Stimulated activated CD4-positive, alpha-beta T cell treated with anti-CD3 and anti-CD28 coated beads, Interleukin-15, amount 100 ng/mL, for 1 hour (primary cell): Measurements from ENCODE around the gene RBM20.
"Not testable (repeated sequence)": the region's sequence is repeated elsewhere in the genome, so short reads cannot be mapped to it uniquely, and the experiment has no call there.

Experiments
- DNase-seq, 2 donors: peaks; one replicate each; pipeline ENCODE4 v3.0.0-alpha.2; 2020; ENCODE audit warnings: low read depth in 1 of 2, low spot score in 1 of 2

Gene RBM20

DNA sequence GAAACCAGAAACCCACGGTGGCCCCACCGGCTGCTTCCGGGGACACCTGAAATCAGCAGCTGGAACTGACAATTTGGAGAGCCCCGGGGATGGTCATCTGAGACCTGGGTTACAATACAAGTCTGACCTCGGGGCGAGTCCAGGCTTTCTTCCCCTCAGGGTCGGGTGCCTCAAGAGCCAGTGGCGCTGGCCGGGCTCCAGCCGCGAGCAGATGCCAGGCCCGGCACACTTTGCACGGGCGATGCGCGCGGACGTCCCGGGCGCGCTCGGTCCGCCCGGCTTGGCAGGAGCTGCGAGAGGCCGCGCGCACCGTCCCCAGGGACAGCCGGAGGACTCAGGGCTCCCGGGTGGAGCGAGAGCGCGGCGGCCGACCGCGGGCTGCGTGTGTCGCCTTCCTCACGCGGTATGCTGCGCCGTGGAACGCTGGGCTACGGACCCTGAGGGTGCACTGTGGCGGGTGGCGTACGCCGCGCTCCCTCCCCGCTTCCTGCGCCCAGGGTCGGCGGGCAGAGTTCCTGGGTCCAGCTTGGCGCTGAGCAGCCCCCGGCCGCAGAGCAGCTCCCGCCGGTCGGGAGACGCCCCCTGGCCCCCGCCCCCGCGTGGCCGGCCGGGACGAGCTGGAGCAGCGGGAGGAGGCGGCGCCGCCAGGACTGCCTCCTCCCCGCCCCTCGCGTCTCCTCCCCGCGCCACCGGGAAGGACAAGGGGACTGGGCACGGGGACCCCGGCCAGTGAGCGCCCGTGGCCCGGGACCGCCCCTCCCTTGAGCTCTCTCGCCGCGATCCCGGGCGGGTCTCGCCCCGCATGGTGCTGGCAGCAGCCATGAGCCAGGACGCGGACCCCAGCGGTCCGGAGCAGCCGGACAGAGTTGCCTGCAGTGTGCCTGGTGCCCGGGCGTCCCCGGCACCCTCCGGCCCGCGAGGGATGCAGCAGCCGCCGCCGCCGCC, at the start of gene RBM20:
RBM20 (plus strand) TSS at position 684 of the 945 bp plus-strand sequence; CDS start at position 803, 119 bp downstream.
- DNase-seq, result peak in 1 of 2 donors; percentile 6

DNA sequence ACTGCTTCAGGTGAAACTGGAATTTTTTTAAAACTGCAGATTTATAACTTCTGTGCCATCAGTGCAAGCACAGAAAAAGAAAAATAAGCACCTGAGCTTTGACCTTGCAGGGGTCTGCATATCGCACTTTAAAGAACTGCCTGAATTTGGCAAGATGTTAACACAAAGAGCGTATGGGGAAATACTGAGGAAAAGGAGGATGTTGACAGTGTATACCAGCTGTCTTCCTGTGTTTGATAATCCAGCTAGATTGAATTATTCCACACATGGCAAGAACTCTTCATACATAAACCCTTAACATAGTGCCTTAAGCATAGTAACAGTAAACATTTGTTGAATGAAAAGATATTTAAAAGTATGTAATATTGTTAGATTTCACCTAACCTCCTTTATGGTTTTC, 46.7 kb upstream of the RBM20 start:
- no peak for DNase-seq

DNA sequence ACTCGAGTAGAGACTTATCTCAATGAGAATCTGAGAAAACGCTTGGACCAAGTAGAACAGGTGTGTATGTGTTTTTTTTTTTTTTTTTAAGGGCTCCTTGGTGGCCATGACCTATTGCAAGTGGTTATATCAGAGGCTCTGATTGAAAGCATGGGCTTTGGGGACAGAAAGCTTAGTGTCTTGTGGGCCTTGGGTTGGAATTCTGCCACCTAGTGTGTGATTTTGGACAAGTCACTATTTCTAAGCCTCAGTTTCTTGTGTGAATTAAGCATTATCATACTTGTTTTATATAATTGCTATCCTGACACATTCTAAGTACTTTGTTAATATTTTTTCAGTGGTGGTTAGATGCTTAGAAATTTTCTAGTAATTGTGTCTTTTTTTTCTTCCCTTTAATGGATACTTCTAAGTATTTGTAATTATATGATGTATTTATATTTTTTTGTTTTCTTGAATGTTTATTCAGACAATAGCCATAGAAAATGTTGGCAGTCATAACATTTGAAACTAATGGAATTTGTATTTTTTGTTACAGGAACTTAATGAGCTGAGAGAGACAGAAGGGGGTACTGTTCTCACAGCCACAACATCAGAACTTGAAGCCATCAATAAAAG, 43.5 kb upstream of the RBM20 start:
- no peak for DNase-seq

DNA sequence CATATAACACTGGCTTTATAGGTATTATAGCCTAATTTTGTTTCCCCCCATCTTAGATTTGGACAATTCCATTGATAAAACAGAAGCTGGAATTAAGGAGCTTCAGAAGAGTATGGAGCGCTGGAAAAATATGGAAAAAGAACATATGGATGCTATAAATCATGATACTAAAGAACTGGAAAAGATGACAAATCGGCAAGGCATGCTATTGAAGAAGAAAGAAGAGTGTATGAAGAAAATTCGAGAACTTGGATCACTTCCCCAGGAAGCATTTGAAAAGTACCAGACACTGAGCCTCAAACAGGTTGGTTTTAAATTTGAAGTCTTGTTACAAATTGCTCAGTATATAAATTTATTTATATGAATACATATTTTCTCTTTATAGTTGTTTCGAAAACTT, 42.6 kb upstream of the RBM20 start:
- no peak for DNase-seq

DNA sequence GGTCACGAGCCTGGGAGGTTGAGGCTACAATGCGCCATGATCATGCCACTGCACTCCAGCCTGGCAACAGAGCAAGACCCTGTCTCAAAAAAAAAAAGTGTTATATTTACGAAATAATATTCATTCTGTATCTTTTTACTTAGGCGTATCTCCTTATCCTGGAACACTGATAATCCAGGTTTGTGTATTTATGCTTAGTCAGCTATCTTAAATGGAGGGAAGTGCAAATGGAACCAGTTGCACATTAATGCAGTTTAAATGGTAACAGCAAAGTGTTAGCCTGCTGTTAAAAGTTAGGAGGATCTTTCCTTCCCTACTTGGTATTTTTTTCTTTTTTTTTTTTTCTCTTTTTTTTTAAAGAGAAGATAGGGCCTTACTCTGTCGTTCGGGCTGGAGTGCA, 36.0 kb upstream of the RBM20 start:
- DNase-seq, result no peak

DNA sequence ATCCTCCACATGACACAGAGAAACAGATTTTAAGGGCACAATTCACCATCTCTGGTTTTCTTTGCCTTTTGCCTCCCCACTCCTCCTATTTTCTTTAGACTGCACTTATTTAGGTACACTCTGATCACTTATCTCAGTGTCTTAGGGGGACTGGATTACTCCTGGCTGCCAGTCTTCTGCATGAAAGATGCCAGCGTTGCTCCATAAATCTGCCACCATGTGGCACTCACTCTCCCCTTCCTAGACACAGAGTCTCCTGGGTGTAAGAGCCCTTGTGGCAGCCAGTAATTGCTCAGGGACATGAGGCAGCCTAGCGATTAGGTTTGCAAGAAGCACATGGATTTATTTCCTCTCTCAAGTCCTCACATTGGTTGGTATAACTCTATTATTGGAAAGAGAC, 34.5 kb upstream of the RBM20 start:
- no peak for DNase-seq

DNA sequence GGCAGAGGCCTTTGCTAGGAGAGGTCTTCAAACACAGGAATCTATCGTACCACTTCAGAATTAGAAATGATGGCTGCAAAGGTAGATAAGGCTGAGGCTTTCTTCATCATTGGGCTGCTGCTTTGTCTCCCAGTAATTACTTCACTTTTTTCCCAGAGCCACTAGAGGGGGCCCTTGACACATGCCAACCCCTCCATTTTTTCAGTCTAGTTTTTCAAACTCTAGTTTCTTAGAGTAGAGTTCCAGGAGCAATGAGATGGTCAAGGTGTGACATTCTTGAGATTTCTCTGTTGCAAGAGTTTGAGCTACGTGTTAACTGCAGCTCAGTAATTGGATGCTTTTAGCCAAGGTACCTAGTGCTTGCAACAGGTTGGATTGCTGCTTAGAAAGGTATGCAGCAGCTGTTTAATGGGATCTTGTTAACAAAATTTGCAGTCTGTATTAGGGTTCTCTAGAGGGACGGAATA, 33.8 kb upstream of the RBM20 start:
- DNase-seq, result no peak

DNA sequence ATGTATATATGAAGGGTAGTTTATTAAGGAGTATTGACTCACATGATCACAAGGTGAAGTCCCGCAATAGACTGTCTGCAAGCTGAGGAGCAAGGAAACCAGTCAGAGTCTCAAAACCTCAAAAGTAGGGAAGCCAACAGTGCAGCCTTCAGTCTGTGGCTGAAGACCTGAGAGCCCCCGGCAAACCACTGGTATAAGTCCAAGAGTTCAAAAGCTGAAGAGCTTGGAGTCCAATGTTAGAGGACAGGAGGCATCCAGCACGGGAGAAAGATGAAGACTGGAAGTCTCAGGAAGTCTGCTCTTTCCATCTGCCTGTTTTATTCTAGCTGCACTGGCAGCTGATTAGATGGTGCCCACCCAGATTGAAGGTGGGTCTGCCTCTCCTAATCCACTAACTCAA, 33.4 kb upstream of the RBM20 start:
- not testable (repeated sequence) for DNase-seq

DNA sequence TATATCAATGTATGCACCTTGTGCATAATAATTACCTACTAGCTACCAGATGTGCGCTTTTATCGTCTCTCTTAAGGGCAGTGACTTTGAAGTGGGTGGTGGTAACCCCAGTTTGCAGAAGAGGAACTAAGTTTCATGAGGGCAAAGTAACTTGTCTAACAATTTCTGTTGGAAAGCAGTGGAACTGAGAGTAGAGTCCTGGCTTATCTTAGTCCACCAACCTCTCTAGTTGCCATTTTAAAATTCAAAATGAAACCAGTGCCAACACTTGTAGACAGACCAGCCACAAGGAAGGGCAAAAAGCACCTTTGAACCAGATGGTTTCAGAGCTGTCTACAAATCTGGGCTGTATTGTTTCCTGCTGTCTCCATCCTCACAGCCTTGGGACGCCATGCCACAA, 32.0 kb upstream of the RBM20 start:
- DNase-seq, result no peak

DNA sequence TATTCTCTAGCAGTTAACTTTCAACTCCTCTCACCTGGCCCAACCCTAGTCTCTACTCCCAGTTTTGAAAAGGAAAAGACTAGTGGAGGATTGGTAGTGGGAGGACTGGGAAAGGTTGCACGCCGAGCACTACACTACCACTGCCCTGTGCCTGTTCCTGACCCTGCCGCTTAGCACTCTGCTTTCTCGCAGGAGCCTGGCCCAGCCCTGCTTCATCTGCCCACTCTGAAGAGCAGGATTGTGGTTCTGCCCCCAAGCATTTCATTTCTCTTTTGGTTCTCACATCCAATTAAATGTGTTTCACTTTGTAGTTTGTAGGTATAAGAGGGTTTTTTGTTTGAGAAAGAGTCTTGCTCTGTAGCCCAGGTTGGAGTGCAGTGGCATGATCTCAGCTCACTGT, 31.5 kb upstream of the RBM20 start:
- DNase-seq, result no peak

DNA sequence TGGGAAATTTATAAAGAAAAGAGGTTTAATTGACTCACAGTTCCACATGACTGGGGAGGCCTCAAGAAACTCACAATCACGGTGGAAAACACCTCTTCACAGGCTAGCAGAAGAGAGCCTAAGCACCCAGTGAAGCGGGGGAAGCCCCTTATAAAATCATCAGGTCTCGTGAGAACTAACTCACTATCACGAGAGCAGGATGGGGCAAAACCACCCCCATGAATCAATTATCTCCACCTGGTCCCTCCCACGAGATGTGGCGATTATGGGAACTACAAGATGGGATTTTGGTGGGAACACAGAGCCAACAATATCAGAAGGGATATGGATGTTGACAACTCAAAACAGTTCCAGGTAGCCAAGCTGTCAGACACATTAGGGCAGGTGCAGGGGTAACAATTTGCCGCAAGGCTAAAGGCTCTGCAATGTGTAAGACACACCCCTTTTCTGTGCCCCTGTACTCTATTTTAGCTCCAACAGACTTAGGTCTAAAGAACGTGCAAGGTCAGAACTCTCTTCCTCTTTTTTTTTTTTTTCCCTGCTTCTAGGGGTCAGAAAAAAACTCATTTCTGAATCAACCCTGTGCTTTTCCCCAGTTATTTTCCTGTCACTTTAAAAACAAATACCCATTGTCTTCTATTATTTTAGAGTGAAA, 30.7 kb upstream of the RBM20 start:
- no peak for DNase-seq

DNA sequence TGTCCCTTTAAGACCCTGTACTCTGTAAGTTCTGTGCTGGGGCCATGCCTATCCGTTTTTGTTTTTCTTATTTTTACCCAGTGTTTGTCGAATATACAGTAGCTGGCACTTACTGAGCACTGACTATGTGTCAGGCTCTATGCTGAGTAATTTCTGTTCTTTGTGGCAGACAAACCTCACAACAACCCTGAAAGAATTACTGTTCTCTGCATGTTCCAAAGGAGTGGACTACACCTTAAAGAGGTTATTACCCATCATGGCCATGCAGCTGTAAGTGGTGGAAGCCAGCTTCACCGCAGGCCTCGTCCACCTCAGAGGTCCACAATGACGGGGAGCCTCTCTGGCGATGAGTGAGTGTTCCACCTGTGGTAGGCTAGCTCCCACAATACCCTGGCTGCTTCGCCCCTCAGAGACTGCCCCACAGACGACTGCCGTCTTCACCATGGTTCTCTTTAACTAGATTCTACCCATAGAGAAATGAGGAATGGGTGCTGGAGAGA, 30.1 kb upstream of the RBM20 start:
- no peak for DNase-seq

DNA sequence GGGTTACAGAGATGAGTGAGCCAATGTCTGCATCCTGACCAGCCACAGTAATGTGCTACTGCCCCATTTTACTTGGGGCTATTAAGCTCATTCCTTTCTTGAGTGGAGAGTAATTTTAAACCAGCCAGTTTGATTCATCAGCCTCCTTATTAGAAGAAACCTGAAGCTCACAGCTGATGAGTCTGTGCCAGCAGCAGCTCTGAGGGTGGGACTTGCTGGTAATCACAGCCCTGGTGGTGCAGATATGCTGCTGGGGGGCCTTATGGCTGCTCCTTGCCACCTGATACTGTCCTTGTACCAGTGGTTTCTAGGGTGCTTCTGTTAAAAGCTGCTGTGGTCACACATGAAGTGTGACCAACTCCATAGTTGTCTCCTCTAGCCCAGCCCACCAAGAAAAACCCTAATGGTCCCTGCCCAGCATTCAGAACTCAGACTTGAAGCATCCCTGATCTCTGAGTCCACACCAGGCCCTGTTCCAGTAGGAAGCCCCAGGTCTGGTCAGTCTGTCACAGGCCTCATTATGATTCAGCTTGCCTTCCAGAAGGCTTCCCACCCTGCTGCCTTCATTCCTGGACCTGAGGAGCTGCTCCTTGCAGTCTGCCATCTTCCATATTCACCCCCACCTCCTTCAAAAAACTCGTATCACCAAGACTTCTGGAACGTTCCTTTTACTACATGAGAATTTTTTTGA, 28.9 kb upstream of the RBM20 start:
- no peak for DNase-seq

DNA sequence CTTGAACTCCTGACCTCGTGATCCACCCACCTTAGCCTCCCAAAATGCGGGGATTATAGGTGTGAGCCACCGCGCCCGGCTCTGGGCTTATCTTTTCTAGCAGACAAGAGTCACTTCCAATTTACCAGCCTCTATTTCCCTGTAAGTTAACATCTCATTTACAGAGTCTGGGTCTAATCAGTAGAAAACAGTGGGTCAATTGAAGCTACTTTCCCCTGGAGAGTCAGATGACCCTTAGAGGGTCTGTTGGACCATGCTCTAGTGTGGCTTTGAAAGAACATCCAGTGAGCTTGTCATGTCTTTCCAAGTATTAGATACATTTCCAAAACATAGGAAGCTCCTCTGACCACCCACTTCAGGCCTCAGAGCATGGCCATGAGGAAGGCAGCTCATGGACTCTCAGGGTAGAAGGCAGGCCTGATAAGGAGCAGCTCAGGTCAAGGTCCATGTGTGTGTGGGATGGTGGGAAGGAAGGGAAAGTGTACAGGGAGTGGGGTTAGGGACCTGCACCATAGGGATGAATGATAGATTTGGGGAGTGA, 27.6 kb upstream of the RBM20 start:
- no peak for DNase-seq

DNA sequence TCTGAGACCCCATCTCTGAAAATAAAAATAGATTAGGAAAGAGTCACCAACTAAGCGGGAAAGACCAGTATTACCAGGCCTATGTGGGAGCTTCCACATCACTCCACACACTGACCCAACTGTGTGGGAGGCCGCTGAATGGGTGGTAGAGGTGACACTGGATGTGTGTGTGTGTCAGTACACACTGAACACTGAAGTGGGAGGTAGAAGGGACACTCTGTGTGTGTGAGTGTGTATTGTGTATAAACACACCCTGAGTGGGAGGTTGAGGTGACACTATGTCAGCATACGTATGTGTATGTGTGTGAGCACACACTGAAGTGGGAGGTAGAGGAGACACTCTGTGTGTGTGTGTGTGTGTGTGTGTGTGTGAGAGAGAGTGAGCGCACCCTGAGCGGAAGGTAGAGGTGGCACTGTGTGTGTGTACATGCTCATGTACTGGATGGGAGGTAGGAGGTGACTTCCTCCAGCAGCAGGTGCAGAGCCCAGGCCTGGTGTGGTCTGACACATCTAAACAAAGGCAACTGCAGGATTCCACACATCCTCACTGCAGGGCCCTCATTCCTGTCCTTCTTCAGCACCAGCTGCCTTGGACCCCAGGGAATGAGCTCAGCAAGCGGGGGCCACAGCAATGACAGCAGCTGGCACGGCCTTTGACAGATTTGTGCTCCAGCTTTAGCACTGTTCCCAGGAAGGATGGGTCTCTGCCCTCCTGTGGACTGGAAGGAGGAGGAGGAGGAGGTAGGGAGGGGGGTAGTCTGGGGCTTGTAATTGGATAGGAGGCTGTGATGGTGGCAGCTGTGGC, 26.5 kb upstream of the RBM20 start:
- no peak for DNase-seq

DNA sequence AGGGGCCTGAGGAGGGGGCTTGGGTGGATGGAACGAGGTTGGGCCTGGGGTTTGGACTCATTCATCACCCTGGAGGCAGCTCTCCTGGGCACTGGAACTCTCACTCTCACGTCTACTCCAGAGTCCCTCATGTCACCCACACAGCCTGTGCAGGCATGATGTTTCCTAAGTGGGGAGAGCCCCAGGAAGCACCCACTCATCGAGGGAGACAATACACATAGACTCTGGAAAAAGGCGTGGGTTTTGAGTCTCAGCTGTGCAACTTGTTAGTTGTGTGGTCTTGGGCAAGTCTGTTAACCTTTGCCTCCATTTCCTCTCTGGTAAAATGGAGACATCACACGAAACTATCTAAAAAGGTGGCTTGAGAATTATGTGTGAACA, 25.9 kb upstream of the RBM20 start:
- DNase-seq, result no peak

DNA sequence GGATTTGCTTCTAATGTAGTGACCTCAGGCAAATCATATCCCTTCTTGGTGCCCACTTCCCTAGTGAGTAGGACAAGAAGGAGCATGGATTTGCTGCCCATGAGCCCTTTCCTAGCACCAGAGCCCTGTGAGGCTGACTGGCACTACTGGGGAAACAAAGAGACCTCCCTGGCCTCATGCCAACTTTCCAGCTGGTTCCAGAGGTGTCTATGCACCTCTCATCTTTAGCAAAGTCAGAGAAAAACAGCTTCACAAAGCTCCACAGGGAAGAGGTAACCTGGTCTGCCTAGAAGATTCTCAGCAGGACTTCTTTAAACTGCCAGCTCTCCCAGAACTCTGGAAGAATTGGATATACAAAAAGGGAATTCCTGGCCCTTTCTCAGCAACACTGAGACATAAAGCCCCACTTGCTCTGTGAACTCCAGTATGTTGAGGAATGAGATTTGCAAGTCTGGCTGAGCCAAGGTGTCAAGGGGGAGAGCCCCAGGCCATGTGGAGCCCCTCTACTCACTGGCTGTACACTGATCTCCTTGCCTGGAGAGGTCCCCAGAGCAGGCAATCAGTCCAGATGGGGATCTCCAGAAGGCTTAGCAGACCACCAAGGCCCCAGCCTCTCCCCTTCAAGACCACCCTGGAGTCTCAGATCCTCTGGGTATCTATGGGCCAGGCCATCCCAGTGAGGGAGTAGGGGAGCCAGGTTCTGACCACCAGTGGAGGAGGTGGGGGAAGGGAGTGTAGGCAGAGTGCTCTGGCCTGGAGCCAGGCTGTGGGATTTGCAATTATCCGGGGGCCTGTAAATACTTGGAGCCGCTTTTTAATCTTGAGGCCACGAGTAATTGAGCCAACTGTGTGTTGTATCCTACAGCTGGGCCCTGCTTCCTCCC, 24.4 kb upstream of the RBM20 start:
- no peak for DNase-seq

DNA sequence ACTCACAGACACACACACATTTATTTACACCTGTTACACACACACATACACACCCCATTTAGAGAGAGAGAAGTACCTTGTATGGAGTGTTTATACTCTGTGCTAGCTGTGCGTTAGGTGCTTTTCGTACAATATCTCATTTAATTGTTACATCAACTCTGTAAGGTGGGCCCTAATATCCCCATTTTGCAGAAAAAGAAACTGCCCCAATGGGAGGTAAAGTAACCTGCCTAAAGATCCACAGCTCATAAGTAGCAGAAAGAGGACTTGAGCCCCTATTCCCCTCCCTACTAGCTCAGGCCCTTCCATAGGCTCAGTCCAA, 23.8 kb upstream of the RBM20 start:
- no peak for DNase-seq

DNA sequence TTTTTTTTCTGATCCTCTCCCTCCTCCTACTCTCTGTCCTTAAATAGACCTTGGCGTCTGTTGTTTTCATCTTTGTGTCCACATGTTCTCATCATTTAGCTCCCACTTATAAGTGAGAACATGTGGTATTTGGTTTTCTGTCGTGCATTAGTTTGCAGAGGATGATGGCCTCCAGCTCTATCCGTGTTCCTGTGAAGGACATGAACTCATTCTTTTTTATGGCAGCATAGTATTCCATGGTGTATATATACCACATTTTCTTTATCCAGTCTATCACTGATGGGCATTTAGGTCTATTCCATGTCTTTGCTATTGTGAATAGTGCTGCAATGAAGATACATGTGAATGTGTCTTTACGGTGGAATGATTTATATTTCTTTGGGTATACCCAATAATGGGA, 20.8 kb upstream of the RBM20 start:
- not testable (repeated sequence) for DNase-seq
